GM21526 (cell line): ENCODE measurements around the gene PPARG.

Experiments
- ATAC-seq: cut with Tn5 transposase; IDR thresholded peaks from one replicate; pipeline ENCODE4 v1.9.1; 2021; ENCODE audit warnings: moderate library complexity; ENCODE audit not compliant: unreplicated experiment, low FRiP score

The PPARG gene

GRCh38 chr3:12401208-12401607 lies 112.3 kb downstream of the PPARG start:
- no peak for ATAC-seq

DNA sequence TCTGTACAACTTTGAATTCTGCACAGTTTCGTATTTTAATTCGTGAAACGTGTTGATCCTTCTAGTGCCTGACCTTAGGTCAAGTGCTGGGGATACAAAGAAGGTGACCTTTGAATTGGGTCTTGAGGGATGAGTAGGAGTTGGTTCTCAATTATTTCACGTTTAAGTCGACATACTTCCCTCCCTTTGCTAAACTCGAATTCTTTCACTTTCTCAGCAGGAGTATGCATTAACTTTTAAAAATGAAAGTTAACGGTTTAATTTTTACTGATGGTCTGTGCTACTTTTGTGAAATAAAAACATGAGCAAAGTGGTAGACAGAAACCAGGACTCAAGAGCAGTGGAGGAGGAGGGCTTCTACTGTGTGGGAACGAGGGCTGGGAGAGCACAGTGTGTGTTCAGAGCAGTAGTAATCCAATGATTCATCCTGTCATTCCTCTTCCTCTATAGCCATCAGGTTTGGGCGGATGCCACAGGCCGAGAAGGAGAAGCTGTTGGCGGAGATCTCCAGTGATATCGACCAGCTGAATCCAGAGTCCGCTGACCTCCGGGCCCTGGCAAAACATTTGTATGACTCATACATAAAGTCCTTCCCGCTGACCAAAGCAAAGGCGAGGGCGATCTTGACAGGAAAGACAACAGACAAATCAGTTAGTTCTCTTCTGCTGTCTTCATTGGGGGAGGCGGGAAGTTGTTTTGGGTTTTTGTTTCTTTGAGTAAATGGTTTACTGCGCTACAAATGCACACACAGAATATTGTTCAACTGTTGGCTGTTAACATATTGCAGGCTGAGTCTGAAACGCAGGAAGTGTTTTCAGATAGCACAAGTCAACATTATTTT lies 116.8 kb downstream of the PPARG start:
- ATAC-seq = no peak

DNA sequence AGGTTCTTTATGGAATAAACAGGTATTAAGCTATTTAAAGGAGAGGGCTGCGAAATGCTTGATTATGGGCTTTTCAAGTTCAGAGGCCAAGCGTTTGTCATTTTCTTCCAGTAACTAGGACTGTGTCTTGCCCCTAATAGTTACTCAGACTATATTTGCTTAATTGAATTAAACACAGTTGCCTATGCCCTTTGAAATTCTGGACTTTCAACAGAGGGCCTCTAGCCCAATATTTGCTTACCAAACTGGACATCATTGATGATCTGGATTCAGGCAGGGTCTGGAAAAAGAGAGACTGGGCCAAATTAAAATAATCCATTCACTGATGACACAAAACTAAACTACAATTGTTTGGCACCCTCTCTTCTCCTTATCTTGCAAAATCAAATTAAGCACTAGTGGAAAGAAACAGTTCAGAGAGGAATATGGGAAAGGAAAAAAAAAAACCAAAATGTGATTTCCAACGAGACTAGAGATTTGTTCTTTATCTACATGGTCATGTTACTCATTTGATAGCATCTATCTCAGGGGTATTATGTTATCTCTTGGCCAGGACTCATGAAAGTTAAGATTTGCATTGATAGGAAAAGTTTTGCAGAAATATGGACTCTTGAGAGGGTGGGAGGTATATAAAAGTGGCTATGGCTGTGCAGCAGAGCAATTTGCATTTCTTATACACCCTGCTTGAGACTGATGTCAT lies 120.3 kb downstream of the PPARG start:
- ATAC-seq = no peak

DNA sequence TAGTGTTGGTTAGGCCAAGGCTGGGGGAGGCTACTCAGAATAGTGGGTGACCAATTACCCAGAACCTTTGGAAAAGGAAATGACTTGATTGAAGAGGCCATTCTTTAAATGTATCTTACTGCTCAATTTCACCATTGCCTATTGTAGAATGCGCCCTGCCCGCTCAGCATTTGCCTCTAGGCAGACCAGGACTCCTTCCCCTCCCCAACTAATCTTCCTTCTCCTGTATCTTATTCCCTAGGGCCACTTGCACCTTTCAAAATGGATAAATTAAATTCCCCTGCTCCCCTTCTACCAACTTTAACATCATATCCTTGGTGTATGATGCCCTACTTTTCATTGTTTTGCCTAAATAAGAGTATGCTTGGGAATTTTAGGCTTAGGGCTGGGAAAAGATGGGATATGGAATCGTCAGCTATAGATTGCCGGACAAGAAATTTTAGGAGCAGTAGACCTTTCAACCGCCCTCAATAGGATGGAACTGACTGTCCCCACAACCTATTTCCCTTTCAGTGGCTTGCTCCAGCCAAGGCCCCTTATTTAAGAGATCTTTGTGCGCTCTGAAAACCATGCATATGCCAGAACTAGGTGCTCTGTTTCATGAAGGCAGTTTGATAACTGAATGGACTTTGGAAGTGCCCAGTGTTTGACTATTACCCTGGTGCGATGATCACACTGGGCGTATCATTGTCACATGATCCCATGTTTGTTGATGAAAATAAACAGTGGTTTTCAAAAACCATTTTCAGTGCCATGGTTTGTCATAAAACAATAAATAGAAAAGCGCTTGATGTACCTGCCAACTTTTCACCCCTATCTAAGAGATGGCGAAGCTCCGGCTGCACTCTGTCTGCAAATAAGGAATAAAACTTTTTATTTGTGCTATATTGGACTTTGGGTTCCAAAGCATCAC lies 121.1 kb downstream of the PPARG start:
- no peak for ATAC-seq

DNA sequence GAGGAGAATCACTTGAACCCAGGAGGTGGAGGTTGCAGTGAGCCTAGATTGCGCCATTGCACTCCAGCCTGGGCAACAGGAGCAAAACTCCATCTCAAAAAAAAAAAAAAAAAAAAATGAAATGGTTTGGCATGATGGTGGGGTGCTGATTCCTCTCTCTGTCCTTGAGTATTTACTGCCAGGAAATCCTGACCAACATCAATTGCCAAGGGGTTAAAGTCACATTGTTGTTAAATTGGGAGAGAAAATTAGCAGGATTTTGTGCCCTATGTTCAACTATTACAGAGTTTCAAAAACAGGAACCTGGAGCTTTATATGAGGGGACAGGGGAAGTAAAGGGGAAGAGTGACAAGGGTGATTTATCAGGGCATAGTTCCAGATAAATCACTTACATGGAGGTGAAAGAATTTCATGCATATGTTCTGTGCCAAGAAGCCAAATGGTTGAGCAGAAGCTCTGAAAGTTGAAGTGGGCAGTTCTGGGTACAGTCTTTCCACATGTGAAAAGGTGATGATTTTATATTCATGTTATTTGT lies 124.9 kb downstream of the PPARG start:
- no peak for ATAC-seq

DNA sequence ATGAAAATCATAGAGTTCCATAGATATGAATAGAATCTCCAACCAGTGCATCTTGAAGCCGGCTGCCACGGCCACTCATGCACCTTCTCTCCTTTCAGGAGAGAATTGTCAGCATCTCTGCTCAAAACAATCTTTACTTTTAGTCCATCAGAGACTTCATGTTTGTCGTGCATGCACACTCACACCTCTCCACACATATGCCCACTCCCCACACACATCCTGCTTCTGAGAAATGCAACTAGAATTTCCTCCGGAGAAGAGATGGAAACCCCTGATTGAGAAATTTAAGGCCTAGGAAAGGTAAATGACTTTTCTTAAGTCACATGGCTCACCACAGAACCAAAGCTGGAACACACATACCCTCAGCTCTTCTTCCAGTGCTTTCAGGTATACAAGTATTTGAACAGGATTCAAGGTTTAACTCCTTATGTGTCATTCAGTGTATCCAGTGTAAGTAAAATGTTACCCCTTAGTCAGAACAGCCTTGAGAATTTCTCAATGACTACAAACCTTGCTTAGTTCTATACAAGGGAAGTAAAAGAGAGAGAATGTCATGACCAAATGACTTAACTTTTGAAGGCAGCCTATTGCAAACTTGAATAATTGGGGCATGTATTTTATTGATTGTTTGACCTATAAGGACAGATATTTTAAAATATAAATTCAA lies 126.3 kb downstream of the PPARG start:
- no peak for ATAC-seq

DNA sequence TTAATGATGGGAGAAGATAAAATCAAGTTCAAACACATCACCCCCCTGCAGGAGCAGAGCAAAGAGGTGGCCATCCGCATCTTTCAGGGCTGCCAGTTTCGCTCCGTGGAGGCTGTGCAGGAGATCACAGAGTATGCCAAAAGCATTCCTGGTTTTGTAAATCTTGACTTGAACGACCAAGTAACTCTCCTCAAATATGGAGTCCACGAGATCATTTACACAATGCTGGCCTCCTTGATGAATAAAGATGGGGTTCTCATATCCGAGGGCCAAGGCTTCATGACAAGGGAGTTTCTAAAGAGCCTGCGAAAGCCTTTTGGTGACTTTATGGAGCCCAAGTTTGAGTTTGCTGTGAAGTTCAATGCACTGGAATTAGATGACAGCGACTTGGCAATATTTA lies 127.9 kb downstream of the PPARG start:
- ATAC-seq = no peak

GRCh38 chr3:12420393-12420792 lies 131.5 kb downstream of the PPARG start:
- ATAC-seq = no peak

GRCh38 chr3:12421132-12421531 lies 132.3 kb downstream of the PPARG start:
- ATAC-seq = no peak

DNA sequence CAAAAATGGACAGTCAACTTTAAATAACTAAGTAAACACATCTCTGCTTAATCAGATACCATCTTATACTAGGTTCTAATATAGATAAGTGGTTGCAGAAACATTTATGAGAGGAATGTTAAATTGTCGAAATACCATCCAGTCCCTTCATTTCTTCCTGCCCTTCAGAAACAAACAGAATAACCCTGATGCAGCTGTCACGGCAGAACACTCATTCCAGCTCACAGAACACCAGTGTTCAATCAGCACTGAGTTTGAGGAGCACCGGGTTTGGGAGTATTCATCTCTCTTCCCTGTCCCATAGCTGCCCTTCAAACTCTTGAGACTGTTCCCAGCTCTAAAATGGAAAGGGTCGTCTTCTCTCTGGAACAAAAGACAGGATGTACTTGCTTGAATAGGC lies 134.3 kb downstream of the PPARG start:
- ATAC-seq = no peak

- ATAC-seq = no peak
Measured at GRCh38 chr3:12423918-12424630, 135.2 kb downstream of the PPARG start.

DNA sequence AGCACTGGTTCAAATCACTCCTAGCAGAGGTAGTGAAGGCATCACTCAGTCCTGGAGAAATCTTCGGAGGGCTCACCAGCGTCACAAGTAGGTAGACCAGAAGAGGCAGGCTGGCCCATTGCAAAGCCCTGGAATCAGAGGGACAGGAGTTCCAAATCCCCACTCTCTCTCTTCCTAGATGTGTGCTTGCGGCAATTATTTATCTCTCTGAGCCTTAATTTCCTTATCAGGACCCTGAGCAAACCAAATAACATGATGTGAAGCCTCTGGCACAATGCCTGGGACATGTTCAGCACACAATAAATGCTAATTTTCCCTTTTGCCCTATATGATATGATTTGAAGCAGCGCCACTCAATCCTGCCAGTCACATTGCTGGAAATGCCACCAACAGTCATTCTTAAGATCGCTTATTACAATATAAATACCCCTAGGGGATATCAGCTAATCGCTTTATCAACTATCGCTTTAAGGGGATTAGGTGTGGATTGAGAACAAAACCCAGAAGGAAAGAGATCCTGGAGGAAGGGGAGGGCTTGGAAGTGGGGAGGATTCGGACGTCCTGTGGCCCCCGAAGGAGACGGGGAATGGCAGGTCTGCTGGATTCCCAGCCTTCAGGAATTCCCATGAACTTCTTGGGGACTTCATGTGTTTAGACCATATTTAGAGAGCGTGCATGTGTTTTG lies 135.9 kb downstream of the PPARG start:
- ATAC-seq = no peak

DNA sequence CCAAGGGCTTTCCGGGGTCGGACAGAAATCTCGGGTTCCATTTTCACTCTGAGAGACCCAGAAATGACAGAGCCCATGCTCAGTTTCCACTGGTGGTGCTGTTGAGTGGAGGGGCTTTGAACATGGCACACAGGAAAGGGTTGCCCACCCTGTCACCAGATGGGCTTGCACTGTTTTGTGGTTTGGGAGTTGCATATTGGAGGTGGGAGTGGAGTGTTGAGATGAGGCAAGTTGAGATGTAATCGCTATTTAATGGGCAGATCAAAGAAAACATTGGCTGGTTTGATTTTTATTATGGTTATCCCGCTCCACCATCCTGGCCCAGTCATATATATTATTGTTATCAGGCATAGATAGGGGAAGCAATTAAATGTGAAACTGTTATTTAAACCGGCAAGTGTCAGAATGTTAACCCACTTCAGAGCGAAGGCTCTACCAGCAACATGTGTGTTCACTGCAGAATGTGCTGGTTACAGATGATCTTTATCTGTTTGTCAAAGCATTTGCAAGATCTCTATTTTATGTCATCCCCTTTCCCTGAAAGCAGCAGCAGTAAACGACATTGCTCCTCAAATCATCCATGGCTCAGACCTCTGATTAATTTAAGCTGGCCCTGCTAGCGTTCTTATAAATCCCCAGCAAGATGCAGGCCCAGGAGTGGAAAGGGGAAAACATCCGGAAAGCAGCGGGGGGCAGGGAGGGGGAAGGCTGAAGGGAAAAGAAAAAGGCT lies 137.1 kb downstream of the PPARG start:
- no peak for ATAC-seq

- no peak for ATAC-seq
Measured at GRCh38 chr3:12427551-12427950, 138.7 kb downstream of the PPARG start.

- no peak for ATAC-seq
Measured at GRCh38 chr3:12428126-12428525, 139.3 kb downstream of the PPARG start.

- no peak for ATAC-seq
Measured at GRCh38 chr3:12430086-12430485, 141.2 kb downstream of the PPARG start.

GRCh38 chr3:12433823-12434222 lies 145.0 kb downstream of the PPARG start:
- ATAC-seq = no peak

- ATAC-seq = no peak
Measured at GRCh38 chr3:12436514-12437220, 147.8 kb downstream of the PPARG start.
